HG02763 (cell line): ENCODE measurements around the gene GIGYF1.
A peak's percentile ranks its signal among the peaks of the same experiment; 100 is the strongest.

Source experiments
- ATAC-seq: cut with Tn5 transposase; IDR thresholded peaks from one replicate; pipeline ENCODE4 v1.9.1; 2021; ENCODE audit warnings: mild to moderate bottlenecking, moderate library complexity; ENCODE audit not compliant: unreplicated experiment

Gene GIGYF1

GRCh38 chr7:100684534-100685042 lies 9.5 kb downstream of the GIGYF1 start:
- no peak for ATAC-seq

DNA sequence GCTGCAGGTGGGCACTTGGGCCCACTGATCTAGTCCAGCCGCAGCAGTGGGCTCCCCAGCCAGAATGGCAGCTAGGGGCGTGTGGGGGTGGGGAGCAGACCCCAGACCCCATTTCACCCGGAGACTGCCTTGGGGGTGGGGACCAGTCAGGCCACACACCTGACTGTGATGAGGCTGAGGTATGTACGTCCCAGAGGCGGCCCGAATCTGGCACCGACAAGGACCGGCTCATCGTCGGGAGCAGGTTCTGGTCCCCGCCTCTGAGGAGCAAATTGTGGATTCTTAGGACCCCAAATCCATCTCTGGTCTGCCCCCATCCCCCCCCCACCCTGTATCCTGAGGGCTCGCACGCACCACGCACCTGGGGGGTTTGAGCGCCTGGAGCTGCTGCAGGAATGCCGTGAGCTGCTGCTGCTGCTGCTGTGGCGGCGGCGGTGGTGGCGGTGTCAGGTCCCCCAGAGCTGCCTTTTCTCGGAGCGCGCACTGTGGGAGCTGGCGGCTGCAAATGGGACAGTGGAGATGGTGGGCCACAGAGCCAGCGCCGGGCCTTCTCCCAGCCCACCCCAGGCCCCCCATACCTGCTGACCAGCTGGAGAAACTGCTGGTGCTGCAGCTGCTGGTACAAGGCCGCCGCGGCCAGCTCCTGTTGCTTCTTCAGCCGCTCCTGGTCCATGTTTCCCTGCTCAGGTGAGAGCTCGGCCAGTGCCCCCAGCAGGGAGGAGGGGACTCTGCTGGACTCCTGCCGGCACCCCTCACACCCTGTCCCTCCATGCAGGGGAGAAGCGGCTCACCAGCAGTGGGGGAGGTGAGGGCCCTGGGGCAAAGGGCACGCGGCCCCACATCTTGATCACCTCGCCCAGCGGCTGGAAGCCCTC lies 10.2 kb downstream of the GIGYF1 start:
- no peak for ATAC-seq

DNA sequence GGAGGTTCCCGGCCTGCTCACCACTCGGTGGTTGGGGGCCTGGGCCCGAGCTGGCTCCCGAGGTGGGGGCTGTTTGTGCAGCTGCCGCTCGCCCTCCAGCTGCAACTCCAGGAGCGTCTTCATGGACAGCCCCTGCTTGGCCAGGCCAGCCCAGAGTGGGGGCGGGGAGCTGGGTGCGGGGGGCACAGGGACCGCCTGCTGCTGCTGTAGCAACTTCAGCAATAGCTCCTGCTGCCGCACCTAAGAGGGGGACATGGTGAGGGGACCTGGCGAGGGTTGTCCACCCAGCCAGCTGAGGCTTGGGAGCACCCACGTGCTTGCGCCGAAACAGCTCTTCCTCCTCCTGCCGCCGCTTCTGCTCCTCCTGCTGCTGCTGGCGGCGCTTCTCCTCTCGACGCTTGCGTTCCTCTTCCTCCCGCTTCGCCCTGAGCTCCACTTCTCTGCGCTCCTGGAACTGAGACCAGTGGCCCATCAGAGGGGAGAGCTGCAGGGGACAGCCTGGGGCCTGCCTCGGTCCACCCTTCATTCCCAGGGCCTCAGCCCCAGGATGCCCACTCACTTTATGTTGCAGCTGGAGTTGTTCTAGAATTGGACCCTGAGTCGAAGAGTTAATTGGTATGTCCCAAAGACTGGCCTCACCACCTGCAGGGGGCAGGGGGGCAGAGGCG lies 10.9 kb downstream of the GIGYF1 start:
- ATAC-seq, result no peak

DNA sequence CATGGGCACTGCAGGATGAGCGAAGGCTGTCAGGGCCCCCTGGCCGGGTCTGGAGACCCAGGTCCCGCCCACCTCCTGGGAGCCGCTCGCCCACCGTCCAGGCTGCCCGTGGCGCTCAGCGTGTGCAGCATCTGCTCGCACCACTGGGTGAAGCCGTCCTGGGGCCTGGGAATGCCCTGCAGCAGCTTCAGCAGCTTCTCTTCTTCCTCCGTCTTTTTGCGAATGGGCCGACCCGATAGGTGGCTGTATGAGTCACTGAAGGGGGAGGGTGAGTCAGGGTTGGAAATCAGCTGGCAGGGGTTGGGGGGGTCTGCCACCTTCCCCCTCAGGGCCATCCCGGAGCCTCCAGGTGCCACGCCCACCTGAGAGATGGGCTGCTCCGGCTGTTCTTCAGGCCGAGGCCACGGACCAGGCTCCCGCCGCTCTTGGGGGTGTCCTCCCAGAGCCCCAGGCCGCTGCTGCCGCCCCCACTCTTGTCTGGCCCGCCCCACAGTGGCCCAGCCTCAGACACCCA lies 11.8 kb downstream of the GIGYF1 start:
- ATAC-seq, result no peak

DNA sequence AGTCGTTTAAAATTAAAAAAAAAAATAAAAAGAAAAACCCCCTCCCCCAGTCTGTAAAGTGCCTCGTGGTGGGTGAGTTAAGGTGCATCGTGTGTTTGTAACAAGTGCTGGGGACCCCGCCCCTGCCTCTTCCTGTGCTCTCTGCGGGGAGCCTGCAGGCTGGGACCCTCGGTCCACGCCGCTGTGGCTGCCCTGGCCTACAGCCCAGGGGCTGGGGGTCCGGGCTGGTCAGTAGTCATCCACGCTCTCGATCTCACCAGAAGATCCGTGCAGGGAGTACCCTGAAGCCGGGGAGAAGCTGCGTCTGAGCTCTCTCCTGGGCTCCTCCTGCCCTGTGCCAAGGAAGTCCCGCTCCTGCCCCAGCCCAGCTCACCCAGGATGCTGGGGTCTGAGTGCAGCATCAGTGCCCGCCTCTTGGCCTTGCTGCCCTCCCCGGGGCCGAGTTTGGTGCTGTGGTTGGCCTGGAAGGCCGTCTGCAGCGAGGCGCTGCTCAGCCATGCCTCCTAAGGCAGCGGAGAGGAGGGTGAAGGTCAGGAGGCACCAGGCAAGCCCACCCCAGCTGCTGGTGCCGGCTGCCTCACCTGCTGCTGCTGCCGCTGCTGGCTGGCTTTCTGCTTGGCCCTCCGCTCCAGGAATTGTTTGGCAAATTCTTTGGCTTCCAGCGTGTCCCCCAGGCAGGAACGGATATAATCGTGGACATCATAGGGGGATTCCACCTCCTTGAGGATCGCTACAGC lies 12.4 kb downstream of the GIGYF1 start:
- ATAC-seq, result no peak

- no peak for ATAC-seq
Observed at GRCh38 chr7:100680576-100681271, 13.3 kb downstream of the GIGYF1 start.

DNA sequence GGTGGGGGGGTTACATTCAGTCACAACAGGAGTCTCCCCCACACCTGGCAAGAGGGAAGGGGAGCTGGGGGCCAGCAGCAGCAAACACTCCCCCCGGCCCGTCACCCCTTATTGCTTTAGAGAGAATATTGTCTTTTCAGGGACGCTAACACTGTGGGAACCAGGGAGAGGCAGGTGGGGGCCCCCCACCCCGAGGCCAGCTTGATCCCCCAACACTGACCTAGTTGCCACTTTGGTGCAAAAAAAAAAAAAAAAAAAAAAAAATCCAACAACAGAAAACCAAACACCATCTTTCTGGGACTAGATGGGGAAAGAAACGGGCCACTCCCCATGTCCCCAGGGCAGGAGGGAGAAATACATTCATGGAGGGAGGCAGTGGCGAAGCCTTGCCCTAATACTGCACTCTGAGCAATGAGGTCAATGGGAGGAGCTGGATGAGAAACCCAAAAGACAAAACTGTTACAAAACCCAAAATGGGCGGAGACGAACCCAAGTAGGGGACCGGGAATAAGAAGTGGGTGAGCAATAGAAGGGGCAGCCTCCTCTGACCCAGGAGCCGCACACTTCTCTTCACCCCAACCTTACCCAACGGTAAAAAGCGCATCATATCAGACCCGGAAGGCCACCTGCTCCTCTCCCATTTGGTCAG lies 14.0 kb downstream of the GIGYF1 start:
- no peak for ATAC-seq

DNA sequence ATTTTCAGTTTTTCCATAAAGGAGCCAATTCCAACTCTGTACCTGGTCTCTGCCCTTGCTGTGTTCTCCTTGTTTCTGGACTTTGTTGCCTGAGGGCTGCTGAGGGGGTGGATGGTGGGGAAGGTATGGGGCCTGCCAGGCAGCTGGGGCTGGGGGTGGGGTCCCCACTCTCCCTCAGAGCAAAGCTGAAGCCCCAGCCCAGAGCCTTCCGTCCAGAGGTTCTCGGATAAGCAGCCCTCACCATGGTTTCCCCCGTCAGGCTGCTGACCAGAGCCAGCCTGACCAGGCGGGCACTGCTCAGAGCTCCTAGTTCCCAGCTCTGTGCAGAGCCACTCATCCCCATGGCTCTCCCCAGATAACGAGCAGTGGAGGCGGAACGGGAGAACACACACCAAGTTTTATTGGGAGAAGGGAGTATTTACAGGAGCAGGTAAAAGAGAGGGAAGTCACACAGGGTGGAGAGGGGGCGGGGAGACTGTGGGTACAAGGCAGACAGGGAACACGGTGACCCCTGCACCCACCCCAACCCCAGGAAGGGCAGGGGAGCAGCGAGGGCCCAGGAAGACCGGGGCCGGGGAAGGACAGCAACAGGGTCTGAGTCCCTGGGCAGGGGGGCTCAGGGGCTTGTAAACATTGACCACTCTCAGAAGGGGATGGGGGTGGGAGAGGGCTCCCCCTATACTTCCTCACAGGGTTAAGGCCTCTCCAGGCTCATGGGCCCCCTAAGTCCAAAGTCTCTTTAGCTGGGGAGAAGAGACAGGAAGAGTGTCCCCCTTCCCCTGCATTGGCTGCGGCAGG lies 14.7 kb downstream of the GIGYF1 start:
- no peak for ATAC-seq

DNA sequence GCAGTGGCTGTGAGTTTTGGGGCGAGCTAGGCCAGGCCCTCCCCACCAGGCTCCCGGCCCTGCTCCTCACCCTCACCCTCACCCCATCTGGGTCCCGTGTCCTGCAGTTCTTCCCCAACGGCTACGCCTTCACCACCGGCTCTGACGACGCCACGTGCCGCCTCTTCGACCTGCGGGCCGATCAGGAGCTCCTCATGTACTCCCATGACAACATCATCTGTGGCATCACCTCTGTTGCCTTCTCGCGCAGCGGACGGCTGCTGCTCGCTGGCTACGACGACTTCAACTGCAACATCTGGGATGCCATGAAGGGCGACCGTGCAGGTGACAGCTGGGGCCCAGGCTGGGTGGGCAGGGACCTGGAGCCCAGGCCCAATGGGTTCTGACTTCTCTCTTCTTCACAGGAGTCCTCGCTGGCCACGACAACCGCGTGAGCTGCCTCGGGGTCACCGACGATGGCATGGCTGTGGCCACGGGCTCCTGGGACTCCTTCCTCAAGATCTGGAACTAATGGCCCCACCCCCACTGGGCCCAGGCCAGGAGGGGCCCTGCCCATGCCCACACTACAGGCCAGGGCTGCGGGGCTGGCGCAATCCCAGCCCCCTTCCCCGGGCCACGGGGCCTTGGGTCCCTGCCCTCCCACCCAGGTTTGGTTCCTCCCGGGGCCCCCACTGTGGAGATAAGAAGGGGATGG lies 15.6 kb downstream of the GIGYF1 start:
- no peak for ATAC-seq

DNA sequence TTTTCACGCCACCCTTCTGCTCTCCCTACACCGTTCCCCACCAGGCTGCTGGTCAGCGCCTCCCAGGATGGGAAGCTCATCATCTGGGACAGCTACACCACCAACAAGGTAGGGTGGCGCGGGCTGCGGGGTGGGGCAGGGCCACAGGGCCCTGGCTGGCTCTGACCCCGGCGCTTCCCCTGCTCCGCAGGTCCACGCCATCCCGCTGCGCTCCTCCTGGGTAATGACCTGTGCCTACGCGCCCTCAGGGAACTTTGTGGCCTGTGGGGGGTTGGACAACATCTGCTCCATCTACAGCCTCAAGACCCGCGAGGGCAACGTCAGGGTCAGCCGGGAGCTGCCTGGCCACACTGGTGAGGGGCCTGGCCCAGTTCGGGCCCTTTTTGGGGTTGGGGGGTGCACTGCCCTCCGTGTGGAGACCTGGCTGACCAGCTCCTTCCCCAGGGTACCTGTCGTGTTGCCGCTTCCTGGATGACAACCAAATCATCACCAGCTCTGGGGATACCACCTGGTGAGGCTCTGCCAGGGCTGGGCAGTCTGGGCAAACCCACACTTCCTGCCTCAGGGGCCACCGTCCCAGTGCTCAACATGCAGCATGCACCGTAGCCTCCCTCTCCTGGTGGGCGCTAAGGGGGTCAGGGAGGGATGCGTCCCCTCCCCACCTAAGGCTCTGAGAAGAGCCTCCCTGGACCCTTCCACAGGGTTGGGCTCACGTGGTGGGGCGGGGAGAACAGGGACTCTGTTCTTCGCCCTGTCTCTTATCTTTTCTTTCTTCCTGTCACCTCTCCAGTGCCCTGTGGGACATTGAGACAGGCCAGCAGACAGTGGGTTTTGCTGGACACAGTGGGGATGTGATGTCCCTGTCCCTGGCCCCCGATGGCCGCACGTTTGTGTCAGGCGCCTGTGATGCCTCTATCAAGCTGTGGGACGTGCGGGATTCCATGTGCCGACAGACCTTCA lies 16.5 kb downstream of the GIGYF1 start:
- no peak for ATAC-seq

DNA sequence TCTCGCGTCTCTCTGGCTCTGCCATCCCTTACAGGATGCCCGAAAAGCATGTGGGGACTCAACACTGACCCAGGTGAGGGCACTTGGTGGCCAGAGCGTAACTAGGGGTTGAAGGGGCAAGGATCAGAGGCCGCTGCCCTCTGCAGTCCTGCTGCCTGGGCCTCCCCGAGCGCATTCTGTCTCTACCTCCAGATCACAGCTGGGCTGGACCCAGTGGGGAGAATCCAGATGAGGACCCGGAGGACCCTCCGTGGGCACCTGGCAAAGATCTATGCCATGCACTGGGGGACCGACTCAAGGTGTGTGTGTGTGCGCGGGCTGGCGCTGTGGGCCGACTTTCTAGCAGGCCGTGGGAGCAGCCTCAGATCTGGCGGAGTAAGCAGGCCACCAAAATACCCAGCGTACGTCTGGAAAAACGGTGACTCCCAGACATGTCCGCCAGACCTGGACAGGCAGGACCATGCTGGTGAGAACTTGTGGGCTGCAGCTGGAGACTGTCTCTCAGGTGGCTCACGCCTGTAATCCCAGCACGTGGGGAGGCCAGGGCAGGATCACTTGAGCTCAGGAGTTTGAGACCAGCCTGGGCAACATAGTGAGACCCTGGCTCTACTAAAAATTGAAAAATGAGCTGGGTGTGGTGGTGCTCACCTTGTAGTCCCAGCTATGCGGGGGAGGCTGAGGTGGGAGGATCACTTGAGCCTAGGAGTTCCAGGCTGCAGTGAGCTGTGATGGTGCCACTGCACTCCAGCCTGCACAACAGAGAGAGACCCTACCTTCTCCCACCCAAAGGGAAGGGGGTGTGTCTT lies 17.3 kb downstream of the GIGYF1 start:
- ATAC-seq, result no peak

GRCh38 chr7:100675581-100676350 lies 18.3 kb downstream of the GIGYF1 start:
- peak; percentile 26 for ATAC-seq

DNA sequence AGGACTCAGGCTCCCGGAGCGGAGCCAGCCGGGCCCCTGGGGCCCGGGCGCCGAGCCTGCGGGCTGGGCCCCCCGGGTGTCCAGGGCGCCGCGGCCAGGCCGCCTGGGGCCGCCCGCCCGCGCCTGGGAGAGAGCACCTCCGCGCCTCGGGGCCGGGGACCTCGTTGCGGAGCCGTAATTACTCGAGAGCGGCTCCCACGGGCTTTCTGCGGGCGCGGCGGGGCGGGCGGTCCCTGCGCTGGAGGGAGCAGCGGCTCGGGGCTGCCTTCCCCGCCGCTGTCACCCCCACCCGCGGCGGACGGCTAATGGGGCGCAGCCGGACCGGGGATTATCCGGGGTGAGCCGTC lies 19.0 kb downstream of the GIGYF1 start:
- ATAC-seq, result no peak

DNA sequence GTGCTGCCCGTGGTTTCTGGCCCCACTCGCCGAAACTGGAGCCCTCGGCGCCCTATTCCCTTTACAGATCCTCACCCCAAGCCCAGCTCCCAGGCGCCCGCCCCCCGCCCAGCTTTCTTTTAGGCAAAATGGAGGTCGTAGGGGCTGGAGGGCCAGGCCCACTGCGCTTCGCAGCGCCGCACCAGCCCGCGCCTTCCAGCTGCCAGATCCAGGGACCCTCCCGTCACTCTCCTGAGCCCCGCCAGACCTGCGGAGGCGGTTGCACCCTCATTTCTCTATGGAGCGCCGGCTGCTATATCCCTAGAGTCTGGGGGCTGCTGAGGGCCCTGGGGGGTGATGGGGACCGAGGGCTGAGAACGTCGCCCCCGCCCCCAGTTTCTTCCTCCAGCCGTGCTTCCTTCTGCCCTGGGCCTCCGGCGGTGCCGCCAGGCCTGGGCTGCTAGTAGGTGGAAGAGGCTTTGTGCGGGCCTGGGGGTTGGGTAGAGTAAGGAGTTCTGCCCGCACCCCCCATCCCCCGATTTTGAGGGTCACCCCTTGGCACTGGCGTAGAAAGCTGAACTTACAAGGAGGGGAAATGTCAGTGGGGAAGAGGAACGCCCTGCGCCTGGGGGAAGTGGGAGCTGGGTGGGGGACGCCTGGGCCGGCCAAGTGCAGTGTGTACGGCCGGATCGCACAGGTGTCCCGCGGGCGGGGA lies 19.5 kb downstream of the GIGYF1 start:
- no peak for ATAC-seq

DNA sequence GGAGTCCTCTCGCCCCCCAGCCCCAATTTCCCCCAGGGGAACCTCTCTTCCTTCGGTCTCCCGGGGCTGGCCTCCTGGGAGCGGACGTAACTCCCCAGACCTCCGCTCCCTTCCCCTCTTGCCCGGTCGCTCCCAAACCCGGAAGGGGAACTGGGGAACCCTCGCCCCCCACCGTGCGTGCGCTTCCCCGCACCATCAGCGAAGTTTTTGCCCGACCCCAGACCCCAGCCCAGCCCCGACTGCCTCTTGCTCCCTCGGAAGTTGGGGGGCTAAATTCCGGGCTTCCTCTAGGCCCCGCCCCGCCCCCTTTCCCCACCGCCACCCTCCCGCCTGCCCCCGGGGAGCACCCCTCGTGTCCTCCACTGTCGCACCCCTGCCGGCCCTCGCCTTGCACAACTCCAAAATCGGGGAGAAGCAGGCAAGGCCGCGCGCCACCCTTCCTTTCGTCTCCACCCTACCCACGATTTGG lies 20.1 kb downstream of the GIGYF1 start:
- ATAC-seq, result peak; percentile 0
